HCT116 (cell line): ENCODE results near the gene GOLT1A.

Experiments
- CTCF ChIP-seq, 3 experiments: fragments of 200-600 bp in 1 of 3; sonication (generic) in 1 of 3; IDR thresholded peaks in 2 of 3; conservative IDR thresholded peaks in 1 of 3; 2 replicates each; pipeline ENCODE4 v1.5.1; 2012 to 2017; ENCODE audit warnings: low read depth in 2 of 3, low read length in 2 of 3, antibody characterized with exemption in 1 of 3, borderline replicate concordance in 1 of 3, control low read depth in 1 of 3, mild to moderate bottlenecking in 1 of 3, mixed read lengths in 1 of 3, mixed run types in 1 of 3, moderate library complexity in 1 of 3; ENCODE audit not compliant: insufficient read depth in 1 of 3
- EGR1 ChIP-seq: IDR thresholded peaks from 2 replicates; pipeline ENCODE4 v1.6.1; 2012; ENCODE audit warnings: low read depth
- EZH2 ChIP-seq: fragments of 200-600 bp; sonication (generic); IDR thresholded peaks from 2 replicates; pipeline ENCODE4 v1.6.1; 2017; ENCODE audit warnings: antibody characterized with exemption, mixed run types
- EZH2phosphoT487 ChIP-seq: fragments of 200-600 bp; IDR thresholded peaks from 2 replicates; pipeline ENCODE4 v1.6.1; 2018; ENCODE audit warnings: antibody characterized with exemption, borderline replicate concordance
- JUND ChIP-seq: IDR thresholded peaks from 2 replicates; pipeline ENCODE4 v1.6.1; 2012
- MAX ChIP-seq: IDR thresholded peaks from 2 replicates; pipeline ENCODE4 v1.6.1; 2012
- POLR2A ChIP-seq: IDR thresholded peaks from 2 replicates; pipeline ENCODE4 v1.7.0; 2011; ENCODE audit warnings: borderline replicate concordance; ENCODE audit not compliant: insufficient read depth, insufficient read length; ENCODE audit errors: extremely low read depth
- REST ChIP-seq: IDR thresholded peaks from 2 replicates; pipeline ENCODE4 v1.6.1; 2012; ENCODE audit warnings: low read depth
- SP1 ChIP-seq: IDR thresholded peaks from 2 replicates; pipeline ENCODE4 v1.6.1; 2012; ENCODE audit warnings: low read depth
- YY1 ChIP-seq: IDR thresholded peaks from 2 replicates; pipeline ENCODE4 v1.6.1; 2011; ENCODE audit warnings: low read length, low read depth, moderate library complexity, mild to moderate bottlenecking; ENCODE audit not compliant: insufficient replicate concordance; ENCODE audit errors: extremely low read depth

- TF ChIP-seq CTCF (IDR thresholded peaks at IDR 0.05 in 2 of 3, conservative IDR thresholded peaks at IDR 0.05 in 1 of 3; ENCODE audit: borderline replicate concordance in 1 of 3, insufficient read depth in 1 of 3, low read depth in 2 of 3, low read length in 2 of 3) (no peak), MAX (no peak), POLR2A (no peak), EZH2phosphoT487 (no peak), EGR1 (no peak), EZH2 (no peak), YY1 (no peak), JUND (no peak), SP1 (no peak), REST (no peak)
These were observed 4.8 kb upstream of the GOLT1A start for GRCh38 chr1:204218552-204218951.
